ENCODE data around the gene ITGB1BP1.

Gene ITGB1BP1, protein sequence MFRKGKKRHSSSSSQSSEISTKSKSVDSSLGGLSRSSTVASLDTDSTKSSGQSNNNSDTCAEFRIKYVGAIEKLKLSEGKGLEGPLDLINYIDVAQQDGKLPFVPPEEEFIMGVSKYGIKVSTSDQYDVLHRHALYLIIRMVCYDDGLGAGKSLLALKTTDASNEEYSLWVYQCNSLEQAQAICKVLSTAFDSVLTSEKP

DNA sequence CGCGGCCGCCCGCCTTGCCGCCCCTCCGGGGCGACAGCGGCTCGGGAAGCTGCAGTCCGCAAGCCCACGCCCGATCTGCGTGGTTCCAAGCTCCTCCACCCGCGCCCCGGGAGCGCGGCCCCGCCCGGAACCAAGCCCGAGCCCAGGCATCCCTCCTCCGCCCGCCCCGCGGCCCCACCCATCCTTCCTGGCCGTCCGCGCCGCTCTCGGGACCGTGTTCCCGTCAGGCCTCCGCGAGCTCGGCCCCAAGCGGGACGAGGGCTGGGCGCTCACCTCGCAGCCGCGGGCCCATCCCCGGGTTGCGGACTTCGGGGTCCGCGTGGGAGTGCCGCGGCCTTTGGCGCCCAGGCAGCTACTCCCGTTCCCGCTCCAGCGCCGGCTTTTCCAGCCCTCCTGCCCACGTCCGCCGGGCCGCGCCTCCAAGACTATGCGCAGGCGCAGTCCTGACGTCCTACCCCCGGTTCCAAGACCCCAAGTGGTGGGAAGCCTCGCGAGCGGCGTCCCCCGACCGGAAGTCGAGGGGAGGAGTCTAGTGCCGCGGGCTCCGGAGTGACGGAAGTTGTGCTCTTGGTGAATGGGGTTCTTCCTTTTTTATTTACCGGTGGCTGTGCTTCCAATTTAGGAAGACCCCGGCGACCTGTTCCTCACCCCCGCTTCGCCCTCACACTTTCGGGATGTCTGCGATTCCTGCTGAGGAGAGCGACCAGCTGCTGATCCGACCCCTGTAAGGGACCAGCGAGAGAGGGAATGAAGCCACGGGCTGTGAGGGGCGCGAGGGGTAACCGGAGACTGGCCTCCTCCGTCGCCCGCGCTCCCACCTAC, at the start of gene ITGB1BP1, which contains the start of gene CPSF3:
Gene ITGB1BP1 (minus strand): TSS at position 429 of the 822 bp plus-strand sequence. CDS start 4,831 bp downstream, outside the sequence.
Gene CPSF3 (plus strand): TSS at position 555 of the 822 bp plus-strand sequence. CDS start 120 bp downstream, at position 675.
- FAIRE-seq: no peak

- no peak for FAIRE-seq
Measured at GRCh38 chr2:9472511-9472910, 49.2 kb upstream of the ITGB1BP1 start.

DNA sequence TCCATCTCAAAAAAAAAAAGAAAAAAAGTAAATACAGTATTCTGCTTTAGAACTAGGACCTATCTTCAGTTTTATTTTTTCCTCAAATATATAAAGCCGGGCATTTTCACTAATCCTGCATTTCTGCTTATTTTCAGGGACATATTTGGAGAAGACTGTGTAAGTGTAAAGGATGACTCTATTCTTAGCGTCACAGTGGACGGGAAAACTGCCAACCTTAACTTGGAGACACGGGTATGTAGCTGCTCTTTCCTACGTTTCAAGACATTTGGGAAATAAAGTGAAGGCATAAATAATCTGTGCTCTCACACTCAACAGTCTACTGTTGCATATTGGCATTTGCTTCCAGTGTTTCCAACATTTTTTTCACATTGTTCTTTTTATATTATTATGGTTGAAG, 47.9 kb upstream of the ITGB1BP1 start:
- no peak for FAIRE-seq

DNA sequence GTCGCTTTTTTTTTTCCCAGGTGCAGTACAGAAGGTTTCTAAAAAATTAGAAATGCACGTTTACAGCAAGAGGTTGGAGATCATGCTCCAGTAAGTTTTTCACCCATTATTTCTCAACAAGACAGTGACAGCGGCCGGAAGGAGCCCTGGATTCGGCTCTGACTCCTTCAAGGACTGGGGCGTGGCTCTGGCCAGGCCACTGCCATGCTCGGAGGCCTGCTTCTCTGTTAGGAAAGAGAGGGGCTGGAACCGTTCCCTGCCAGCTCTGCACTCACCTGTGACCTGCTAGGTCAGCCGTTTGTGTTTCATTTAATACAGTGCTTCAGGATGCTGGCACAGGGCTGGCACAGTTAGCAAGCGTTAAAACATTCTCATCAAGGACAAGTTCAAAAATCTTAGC, 44.4 kb upstream of the ITGB1BP1 start:
- FAIRE-seq: no peak

DNA sequence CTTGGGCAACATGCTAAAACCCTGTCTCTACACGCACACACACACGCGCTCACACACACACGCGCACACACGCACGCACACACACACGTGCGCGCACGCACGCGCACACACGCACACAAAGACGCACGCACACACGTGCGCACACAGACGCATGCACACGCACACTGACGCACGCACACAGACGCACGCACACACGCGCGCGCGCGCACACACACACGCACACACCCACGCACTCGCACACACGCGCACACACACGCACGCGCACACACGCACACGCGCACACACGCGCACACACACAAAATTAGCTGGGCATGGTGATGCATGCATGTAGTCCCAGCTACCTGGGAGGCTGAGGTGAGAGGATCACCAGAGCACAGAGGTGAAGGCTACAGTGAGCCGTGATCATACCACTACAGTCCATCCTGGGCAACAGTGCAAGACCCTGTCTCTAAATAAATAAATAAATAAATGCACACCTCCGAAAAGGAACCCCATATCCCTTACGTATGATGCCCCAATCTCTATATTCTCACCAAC, 42.9 kb upstream of the ITGB1BP1 start:
- no peak for FAIRE-seq

GRCh38 chr2:9465170-9465569, 41.8 kb upstream of the ITGB1BP1 start:
- FAIRE-seq: no peak

GRCh38 chr2:9463698-9464034, 40.3 kb upstream of the ITGB1BP1 start:
- no peak for FAIRE-seq

DNA sequence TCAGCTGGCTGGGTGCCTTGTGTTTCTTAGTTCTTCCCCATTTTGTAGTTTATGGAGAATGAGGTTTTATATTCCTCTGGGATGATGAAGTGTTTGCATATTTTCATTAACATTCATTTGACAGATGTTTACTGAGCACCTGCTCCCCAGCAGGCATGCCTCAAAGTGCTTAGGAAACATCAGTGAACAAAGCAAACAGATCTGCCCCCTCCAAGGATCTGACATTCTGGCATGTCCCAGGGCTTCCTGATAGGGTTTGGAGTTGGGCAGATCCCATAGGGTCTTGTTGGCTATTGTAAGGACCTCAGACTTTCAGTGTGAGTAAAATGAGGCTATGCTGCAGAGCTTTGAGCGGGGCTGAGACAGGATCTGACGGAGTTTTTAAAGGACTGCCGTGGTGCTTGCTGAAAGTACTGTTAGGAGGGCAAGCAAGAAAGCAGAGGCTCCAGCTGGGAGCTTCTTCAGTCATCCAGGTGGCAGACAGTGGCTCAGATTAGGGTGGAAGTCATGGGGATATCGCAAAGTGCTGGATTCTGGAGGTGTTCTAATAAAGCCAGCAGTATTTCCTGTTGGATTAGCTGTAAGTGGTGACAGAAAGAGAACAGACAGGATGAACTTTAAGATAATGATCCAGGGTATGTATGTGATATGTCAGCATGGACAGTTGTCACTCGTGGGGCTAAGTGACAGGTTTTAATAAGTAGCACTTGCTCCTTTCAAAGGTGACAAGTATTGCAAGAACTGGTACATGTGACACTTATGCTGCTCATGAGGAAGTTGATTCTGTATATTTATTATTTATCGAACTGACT, 39.8 kb upstream of the ITGB1BP1 start:
- no peak for FAIRE-seq

DNA sequence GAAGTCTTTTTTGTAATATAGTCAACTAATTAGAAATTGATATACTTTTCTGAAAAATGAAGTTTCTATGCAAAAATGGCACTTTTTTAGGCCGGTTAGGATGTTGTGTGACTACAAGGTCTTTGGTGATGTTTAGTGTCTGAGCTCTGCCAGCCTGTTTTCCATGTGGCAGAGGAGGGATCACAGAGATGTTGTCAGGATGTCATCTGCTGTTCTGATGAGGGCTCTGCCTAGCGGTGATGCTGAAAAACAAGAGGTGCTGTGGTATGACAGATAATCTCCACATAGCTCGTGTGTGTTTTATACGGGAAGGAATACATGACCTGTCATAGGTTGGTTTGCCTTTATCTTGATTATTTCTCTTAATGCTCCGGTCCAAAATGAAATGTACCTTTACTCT, 39.0 kb upstream of the ITGB1BP1 start:
- no peak for FAIRE-seq

- no peak for FAIRE-seq
Measured at GRCh38 chr2:9461079-9461478, 37.8 kb upstream of the ITGB1BP1 start.

- FAIRE-seq: no peak
Measured at GRCh38 chr2:9460441-9461017, 37.2 kb upstream of the ITGB1BP1 start.

DNA sequence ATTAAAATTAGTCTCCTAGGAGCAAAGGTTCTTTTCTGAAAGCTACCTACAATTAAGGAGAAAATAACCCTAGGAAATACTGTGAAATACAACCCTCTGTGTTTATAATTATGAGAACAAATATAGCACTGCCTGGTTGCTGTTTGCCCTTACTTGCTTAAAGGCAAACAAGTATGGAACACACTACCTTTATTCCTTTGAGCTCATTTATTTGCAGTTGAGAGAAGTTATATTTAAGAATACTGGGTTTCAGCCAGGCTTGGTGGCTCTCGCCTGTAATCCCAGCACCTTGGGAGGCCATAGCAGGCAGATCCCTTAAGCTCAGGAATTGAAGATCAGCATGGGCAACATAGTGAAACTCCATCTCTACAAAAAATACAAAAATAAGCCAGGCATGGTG, 27.9 kb upstream of the ITGB1BP1 start:
- FAIRE-seq: no peak

GRCh38 chr2:9445089-9445488, 21.8 kb upstream of the ITGB1BP1 start:
- no peak for FAIRE-seq

DNA sequence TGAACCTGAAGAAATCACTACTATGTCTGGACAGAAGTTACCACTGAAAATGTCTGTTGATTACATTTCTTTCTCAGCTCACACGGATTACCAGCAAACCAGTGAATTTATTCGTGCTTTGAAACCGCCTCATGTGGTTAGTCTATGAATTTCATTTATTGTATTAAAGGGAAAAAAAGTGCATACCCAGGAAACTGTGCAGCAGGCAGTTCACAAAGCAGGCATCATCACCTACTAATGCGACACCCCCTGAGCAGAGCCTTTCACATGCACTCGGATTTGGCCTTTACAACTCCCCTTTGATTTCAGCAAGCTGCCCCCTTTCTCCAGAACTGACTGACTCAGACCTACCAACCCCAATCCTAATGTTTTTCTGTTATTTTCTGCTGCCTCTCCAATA, 20.2 kb upstream of the ITGB1BP1 start:
- no peak for FAIRE-seq

GRCh38 chr2:9441556-9441955, 18.2 kb upstream of the ITGB1BP1 start:
- FAIRE-seq: no peak

DNA sequence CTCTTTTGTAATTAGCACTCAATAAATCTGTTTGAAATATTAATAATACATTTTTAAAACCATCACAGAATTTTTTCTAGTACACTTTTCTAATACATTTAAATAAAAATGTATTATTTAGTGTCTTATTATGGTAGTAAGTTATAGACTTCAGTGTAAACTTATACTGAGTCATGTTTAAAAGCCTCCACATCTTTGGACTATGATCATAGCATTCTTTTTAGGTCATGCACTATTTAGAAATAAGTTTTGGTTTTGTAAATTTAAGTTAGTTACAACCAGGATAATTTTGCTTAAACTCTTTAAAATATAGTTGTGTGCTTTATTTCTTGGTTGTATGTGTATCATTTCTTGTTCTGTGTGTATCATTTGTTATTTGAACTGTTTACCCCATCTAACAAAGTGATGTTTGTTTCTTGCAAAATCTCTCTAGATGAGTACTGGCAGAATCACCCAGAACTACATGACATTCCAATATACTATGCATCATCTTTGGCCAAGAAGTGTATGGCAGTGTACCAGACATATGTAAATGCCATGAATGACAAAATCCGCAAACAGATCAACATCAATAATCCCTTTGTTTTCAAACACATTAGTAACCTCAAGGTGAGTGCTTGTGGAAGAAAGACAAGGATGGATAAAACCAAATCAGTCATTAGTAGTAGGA, 16.9 kb upstream of the ITGB1BP1 start:
- no peak for FAIRE-seq

DNA sequence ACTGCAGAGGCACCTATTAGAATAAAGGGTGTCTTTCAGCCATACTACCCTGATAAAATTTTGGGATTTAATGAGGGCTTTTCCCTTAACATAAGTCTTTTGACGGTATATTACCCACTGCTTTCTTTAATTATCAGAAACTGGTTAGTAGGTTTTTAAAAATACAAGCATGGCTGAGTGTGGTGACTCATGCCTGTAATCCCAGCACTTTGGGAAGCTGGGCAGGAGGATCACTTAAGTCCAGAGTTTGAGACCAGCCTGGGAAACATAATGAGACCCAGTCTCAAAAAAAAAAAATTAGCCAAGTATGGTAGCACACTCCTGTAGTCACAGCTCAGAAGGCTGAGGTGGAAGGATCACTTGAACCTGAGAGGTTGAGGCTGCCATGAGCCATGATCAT, 16.2 kb upstream of the ITGB1BP1 start:
- no peak for FAIRE-seq

DNA sequence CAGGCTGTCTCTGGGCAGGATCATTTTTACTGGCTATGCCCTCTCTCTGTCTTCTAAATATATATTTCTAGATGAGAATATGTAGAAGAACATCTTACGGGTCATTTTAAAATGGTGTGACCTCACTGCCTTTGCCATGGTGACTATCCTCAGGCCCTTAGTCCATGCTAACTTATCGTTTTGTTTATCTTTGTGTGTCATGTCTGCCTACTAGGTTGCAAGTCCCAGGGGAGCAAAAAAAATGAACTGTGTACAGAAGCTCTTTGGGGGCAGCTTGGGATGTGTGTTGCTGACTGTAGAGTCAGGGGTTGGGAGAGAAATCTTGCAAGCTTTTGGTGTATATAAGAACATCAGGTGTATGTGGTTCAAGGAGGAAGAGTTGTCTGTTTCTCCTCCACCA, 11.2 kb upstream of the ITGB1BP1 start:
- no peak for FAIRE-seq

GRCh38 chr2:9430316-9431293, 7.3 kb upstream of the ITGB1BP1 start:
- FAIRE-seq: no peak

GRCh38 chr2:9428965-9429577, 5.7 kb upstream of the ITGB1BP1 start:
- no peak for FAIRE-seq
